ENCODE measurements around the gene MYO1D.

DNA sequence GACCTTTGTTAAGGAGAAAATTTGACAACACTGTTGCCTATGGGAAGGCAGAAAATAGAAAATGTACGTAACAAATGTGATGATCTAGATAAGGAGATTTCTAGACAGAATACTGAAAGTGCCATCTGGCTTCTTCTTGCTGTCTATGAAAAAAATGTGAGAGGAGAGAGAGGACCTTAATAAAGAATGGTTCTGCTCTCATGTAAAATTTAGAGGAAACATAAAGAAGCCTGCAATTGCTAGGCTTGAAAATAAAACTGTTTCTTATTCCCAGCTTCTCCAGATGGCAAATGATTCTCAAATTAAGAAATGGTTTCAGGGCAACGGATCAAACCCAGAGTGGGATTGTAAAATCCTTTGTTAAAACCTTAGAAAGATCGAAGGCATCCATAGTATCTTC, 261.6 kb downstream of the MYO1D start:
- TF ChIP-seq, protein P1, sequence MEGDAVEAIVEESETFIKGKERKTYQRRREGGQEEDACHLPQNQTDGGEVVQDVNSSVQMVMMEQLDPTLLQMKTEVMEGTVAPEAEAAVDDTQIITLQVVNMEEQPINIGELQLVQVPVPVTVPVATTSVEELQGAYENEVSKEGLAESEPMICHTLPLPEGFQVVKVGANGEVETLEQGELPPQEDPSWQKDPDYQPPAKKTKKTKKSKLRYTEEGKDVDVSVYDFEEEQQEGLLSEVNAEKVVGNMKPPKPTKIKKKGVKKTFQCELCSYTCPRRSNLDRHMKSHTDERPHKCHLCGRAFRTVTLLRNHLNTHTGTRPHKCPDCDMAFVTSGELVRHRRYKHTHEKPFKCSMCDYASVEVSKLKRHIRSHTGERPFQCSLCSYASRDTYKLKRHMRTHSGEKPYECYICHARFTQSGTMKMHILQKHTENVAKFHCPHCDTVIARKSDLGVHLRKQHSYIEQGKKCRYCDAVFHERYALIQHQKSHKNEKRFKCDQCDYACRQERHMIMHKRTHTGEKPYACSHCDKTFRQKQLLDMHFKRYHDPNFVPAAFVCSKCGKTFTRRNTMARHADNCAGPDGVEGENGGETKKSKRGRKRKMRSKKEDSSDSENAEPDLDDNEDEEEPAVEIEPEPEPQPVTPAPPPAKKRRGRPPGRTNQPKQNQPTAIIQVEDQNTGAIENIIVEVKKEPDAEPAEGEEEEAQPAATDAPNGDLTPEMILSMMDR (IDR thresholded peaks at IDR 0.05): no peak
- no peak for TF ChIP-seq POLR2AphosphoS5 (IDR thresholded peaks at IDR 0.05; ENCODE audit: low read depth, low read length)
- TF ChIP-seq TCF7L2 (IDR thresholded peaks at IDR 0.05; ENCODE audit: low read depth, low read length): no peak

Data from Panc1 (cell line).